Activated CD4-positive, CD25-positive, alpha-beta regulatory T cell treated with anti-CD3 and anti-CD28 coated beads, Interleukin-2, amount 50 U/mL, for 24 hours (primary cell): ENCODE results near the gene GZMM.

ENCODE experiments used
- ATAC-seq, 2 donors: fragments of 150-1000 bp; cut with Tn5 transposase; one replicate each; pipeline ENCODE4 v1.10.0; 2021; ENCODE audit warnings: mild to moderate bottlenecking in 1 of 2, moderate library complexity in 1 of 2

GZMM gene

DNA sequence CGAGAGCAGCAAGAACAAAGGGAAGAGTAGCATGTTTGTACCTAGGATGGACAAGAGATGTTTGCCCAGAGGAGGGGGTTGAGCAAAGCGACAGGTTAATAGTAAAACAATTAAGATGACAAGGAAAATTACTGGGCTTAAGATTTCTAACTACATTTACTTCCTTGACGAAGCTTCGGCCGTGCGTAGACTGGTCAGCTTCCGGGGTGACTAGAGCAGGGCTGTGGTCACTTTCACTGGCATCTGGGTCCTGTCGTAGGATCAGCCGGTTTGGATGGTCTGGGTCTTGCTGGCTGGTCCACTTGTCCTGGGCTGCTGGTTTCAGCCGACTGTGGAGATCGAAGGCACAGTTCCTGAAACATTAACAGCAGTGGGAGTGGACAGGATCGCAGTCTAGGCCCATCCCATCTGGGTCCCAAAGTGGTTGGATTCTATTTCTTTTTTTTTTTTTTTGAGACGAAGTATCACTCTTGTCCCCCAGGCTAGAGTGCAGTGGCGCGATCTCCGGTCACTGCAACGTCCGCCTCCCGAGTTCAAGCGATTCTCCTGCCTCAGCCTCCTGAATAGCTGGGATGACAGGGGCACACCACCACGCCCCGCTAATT lies 23.5 kb downstream of the GZMM start:
- ATAC-seq: no peak

DNA sequence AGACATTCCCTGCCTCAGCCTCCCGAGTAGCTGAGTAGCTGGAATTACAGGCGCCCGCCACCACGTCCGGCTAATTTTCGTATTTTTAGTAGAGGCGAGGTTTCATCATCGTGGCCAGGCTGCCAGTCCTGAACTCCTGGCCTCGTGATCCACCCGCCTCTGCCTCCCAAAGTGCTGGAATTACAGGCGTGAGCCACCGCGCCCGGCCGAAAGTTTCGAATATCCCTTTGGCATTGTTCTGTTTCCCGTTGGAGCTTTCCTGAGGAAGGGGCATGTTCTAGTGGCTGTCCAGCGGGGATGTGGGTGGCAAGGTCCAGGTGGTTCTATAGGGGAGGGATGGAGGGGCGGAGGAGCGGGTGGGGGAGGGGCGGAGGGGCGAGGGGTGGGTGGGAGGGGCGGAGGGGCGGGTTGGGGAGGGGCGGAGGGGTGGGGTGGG lies 26.4 kb downstream of the GZMM start:
- no peak for ATAC-seq

DNA sequence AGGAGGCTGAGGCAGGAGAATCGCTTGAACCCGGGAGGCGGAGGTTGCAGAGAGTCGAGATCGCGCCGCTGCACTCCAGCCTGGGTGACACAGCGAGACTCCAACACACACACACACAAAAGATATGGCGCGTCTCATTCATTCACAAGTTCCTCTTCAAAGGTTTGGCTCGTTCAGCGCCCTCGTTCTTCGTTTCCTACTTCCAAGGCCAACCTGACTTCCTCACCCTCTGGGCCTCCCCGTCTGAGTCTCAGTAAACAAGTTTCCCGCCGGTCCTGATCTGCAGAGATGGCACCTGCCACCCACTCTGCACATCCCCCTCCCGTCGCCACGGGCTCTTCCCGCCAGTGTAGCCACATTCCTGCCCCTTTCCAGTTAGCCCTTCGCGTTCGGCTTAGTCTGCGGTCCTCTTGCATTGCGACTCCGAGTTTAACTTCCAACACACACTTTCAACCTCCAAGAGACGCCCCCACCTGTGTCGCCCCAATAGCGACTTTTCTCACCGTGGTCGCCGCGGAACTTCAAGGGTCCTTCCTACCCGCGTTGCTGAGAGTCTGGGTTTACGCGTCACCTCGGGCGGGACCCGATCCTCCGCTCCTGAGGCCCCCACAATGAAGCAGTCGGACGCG lies 27.2 kb downstream of the GZMM start:
- peak in 1 of 2 donors; percentile 3 for ATAC-seq

- no peak for ATAC-seq
Measured at GRCh38 chr19:571566-571974, 27.7 kb downstream of the GZMM start.

- ATAC-seq: peak; percentile 89 to 90
Measured at GRCh38 chr19:572140-572742, 28.4 kb downstream of the GZMM start, which contains the start of gene BSG. Gene BSG, plus strand, starts transcription at chr19:572596. Its CDS starts 39 bp downstream, at chr19:572635.

GRCh38 chr19:572743-573518 lies 29.1 kb downstream of the GZMM start:
- ATAC-seq: peak in 1 of 2 donors; percentile 2

- no peak for ATAC-seq
Measured at GRCh38 chr19:573519-573825, 29.6 kb downstream of the GZMM start.

DNA sequence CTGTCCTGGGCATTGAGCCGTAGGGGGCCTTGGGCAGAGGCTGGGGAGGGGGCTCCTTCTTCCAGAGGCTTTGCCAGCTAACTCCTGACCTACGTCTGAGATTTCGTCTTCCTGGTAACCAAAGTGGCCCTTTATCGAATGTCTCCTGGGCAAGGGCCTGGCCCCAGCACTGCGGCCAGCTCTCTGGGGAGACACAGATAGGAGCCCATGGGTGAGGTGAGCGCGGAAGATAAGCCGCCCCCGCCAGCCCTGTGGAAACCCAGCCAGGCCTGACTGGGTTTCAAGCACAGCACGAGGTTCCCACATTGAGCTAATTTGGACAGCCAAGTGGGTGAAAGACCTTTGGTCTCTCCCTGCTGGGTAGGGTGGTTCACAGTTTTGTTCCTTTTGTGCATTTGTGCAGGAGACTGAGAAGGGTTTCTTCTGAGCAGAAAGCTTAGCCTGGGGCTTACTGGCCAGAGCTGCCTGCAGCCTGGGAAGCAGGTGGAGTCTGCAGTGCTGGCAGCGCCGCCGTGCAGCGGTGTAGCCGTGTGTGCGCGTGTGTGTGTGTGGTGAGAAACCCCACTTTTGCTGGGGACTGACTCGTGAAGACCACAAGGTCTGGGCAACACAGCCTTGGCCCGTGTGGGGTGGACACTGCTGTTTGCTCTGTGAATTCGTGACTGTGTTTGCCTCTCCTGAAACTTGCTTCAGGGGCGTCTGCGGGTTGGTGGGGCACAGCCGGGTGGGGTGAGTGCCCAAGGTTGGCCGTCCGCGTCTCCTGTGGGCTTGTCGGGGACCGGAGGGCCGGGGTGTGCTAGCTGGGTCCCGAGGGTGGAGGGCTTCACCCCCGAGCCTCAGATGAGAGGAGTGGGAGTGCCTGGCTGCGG lies 31.0 kb downstream of the GZMM start:
- ATAC-seq: no peak

DNA sequence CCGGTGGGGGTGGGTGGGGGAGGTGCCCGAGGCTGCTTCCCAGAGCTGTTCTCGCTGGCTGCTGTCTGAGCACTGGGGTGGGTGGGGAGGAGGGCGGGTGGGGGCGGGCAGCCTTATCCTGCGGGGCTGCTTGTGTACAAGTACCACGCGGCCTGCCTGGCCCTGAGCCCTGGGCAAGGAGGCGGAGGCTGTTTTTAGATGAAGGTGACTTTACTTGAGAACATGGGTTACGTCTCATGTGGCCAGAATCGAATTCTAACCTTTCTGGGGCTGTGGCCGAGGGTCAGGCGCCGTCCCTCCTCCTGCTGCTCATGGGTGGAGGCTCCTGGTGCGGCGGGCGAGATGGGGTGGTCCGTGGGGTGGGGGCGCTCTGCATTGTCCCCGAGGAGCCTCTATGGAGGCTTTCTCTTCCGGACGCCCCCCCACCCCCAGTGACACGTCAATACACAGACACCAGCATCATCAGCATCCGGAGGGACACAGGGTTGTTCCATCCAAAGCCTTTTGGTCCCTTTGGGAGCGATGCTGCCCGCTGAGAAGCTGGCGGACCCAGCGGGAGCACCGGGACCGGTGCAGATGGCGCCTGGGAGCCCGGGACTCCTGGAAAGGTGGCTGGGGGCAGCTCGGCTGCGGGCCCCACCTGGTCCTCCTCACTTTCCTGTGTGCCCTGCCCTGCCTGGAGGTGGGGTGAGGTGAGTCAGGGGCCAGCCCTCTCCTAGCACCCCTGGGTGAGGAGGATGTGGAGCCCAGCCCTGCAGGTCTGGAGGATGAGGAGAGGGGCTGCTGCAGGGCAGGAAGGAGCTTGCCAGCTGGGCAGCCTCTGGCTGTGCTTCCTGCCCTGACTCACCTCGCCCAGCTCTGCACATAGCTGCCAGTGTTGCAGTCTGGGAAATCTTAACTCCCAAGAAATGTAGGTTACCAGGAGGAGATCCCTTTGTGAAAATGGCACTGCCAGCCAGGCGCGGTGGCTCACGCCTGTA lies 32.0 kb downstream of the GZMM start:
- ATAC-seq: no peak

- ATAC-seq: no peak
Measured at GRCh38 chr19:576768-577438, 33.0 kb downstream of the GZMM start.

- no peak for ATAC-seq
Measured at GRCh38 chr19:577439-578392, 33.9 kb downstream of the GZMM start.

GRCh38 chr19:579111-579841 lies 35.4 kb downstream of the GZMM start:
- ATAC-seq: no peak

DNA sequence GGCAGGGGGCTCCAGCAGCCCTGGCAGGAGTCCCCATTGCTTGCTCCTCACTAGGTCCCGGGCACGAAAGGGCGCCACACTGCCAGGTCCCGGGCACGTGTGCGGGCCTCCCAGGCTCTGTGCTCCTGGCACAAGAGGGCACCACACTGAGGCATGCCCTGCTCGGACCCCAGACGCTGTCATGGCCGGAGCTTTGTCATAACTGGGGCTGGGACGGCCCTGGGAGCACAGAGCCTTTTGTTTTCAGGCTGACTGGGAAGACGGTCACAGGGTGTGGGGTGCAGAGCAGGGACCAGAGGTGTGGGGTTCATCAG lies 35.9 kb downstream of the GZMM start:
- no peak for ATAC-seq

DNA sequence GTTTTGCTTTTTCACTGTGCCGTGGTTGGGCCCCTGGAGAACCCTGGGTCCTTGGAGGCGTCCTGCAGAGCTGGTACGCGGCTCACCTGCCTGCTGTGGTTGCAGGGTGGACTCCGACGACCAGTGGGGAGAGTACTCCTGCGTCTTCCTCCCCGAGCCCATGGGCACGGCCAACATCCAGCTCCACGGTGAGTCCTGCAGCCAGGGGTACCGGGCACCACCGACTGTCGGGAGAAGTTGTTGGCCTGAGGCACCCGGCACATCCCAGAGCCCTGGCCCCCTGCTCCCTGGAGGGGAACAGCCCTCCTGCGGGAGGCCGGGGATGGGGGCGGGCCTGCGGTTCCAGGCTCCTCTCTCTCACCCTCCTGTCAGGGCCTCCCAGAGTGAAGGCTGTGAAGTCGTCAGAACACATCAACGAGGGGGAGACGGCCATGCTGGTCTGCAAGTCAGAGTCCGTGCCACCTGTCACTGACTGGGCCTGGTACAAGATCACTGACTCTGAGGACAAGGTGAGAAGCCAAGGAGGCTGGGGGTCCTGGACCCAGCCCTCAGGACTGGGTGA lies 36.5 kb downstream of the GZMM start:
- no peak for ATAC-seq

DNA sequence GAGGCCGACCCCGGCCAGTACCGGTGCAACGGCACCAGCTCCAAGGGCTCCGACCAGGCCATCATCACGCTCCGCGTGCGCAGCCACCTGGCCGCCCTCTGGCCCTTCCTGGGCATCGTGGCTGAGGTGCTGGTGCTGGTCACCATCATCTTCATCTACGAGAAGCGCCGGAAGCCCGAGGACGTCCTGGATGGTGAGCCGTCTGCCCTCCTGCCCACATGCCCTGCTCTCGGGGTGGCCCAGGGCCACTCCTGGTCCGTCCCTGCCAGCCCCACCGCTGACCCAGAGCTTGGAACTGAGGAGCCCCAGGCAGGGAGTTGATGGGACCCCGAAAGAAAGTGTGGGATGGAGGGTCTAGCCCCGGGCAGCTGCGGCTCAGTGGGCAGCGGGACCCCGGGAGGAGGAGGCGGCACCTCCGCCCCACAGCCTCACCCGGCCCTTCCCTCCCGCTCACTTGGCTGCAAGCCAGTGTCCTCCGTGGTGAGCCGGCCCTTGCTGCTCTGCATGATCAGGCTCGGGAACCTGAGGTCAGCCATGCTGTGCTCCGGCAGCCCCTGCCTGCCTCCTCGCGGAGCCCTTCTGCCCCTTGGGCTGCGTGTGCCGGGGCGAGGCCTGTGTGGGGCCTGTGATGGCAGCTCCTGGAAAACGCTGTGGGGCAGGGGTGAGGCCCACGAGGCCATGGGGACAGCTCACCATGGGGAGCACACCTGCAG lies 37.7 kb downstream of the GZMM start:
- no peak for ATAC-seq

DNA sequence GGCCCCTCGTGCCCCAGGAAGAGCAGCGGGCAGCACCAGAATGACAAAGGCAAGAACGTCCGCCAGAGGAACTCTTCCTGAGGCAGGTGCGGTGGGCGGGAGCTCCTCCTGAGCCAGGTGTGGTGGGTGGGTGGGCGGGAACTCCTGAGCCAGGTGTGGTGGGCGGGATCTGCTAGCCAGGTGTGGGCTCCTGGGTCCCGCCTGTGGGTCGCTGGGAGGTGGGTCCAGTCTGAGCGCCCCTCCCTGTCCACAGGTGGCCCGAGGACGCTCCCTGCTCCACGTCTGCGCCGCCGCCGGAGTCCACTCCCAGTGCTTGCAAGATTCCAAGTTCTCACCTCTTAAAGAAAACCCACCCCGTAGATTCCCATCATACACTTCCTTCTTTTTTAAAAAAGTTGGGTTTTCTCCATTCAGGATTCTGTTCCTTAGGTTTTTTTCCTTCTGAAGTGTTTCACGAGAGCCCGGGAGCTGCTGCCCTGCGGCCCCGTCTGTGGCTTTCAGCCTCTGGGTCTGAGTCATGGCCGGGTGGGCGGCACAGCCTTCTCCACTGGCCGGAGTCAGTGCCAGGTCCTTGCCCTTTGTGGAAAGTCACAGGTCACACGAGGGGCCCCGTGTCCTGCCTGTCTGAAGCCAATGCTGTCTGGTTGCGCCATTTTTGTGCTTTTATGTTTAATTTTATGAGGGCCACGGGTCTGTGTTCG lies 38.8 kb downstream of the GZMM start:
- no peak for ATAC-seq
